ENCODE results near the gene DGCR6.
"Not testable (repeated sequence)": the region's sequence is repeated elsewhere in the genome, so short reads cannot be mapped to it uniquely, and the experiment has no call there.

DGCR6 gene

DNA sequence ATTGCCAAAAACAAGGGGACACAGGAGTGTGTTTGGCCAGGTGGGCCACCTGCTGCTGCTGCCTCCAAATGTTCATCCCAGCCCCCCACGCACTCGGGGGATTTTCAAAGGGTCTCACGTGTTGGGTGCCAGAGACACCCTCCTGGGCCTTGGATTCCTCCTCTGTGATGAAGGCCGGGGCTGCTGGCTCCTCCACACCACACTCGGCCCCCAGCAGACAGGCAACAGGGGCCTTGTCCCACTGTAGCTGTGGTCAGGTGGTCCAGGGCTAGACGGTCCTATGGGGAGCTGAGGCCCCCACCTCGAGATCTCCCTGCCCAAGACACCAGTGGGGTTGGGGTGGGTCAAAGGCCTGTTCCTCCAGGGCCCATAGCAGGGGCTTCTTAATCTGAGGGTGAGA is 55.1 kb downstream of the DGCR6 start:
- not testable (repeated sequence) for FAIRE-seq

All from islet of Langerhans (tissue), 1 donor.